ENCODE data around the gene SHLD1.
"Not testable (repeated sequence)": the region's sequence is repeated elsewhere in the genome, so short reads cannot be mapped to it uniquely, and the experiment has no call there.

Gene SHLD1

GRCh38 chr20:5737619-5737953, 12.6 kb upstream of the SHLD1 start:
- peak in 1 of 2 donors; percentile 4 for ATAC-seq

- no peak for ATAC-seq
Measured at GRCh38 chr20:5737966-5738365, 12.2 kb upstream of the SHLD1 start.

- ATAC-seq = not testable (repeated sequence)
Measured at GRCh38 chr20:5740643-5741042, 9.6 kb upstream of the SHLD1 start.

- no peak for ATAC-seq
Measured at GRCh38 chr20:5741089-5741488, 9.1 kb upstream of the SHLD1 start.

- ATAC-seq = no peak
Measured at GRCh38 chr20:5742041-5742440, 8.2 kb upstream of the SHLD1 start.

DNA sequence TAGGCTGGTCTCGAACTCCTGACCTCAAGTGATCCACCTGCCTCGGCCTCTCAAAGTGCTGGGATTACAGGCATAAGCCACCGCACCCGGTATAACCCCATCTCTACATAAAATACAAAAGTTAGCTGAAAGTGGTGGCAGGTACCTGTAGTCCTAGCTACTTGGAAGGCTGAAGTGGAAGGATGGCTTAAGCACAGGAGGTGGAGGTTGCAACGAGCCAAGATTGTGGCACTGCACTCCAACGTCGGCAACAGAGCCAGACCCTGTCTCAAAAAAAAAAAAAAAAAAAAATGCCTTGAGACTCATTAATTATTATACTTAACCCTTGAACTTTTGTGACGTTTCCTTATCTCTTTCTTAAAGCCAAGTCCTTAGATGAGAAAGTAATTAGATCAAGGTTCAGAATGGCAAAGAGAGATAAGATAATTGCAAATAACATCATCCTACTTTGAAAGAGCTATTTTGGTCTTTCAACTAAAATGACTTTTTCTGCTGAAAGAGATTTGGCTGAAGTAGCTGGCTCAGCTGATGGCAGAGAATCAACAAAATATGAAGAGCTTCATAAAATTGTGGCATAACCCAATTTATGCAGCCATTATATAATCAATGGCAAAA, 4.7 kb upstream of the SHLD1 start:
- ATAC-seq = no peak

DNA sequence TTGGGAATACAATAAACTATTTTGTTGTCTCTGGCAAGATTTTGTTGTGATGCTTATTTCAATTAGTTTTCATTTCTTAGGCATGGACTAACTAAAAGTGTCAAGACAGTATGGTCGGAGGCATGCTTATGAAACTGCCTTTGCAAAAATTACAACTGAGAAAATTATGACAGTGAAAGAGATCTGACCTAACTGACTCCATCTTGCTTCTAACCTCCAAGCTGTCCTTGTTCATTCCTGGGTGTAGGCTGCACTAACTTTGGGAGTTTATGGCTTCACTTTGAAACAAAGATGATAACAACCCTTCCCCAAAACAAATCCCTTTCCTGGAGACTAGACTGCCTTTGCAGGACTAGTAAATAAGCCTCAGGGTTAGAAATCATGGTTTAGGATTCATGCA, 4.1 kb upstream of the SHLD1 start:
- ATAC-seq = no peak

- no peak for ATAC-seq
Measured at GRCh38 chr20:5748246-5748645, 2.0 kb upstream of the SHLD1 start.

- not testable (repeated sequence) for ATAC-seq
Measured at GRCh38 chr20:5749512-5749951, 669 bp upstream of the SHLD1 start.

DNA sequence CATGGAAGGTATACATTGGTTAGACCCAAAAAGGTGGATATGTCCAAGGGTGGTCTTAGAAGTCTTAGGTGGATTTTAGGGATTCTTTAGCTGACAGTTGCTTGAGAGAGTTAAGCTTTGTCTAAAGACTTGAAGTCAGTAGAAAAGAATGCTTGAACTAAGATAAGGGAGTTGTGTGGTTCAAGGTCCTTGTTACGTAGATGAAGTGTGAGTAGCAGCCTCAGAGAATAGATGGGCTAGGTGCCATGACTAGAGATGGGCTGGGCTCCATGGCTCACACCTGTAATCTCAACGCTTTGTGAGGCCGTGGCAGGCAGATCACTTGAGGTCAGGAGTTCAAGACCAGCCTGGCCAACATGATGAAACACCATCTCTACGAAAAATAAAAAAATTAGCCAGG, 1.7 kb downstream of the SHLD1 start:
- ATAC-seq = no peak

- no peak for ATAC-seq
Measured at GRCh38 chr20:5753814-5754213, 3.6 kb downstream of the SHLD1 start.

GRCh38 chr20:5757949-5758348, 7.7 kb downstream of the SHLD1 start:
- ATAC-seq = no peak

- ATAC-seq = no peak
Measured at GRCh38 chr20:5766085-5766764, 16.0 kb downstream of the SHLD1 start.

GRCh38 chr20:5767493-5768098, 17.4 kb downstream of the SHLD1 start:
- no peak for ATAC-seq

GRCh38 chr20:5770231-5770986, 20.2 kb downstream of the SHLD1 start:
- no peak for ATAC-seq

GRCh38 chr20:5770987-5771318, 20.8 kb downstream of the SHLD1 start:
- no peak for ATAC-seq

DNA sequence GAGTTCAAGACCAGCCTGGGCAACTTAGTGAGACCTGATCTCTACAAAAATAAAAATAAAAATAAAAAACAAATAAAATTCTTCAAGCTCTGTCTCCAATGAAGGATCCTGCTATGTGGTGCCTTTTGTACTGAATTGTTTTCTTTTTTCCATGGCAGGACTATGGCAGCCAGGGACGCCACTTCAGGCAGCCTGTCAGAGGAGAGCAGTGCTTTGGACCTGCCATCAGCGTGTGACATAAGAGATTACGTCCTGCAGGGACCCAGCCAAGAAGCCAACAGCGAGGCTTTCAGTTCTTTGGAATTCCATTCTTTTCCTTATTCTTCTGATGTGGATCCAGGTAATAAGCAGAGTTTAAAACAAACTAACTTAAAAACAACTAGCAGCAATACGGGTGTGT, 22.5 kb downstream of the SHLD1 start:
- ATAC-seq = no peak

GRCh38 chr20:5773589-5773988, 23.4 kb downstream of the SHLD1 start:
- ATAC-seq = no peak

DNA sequence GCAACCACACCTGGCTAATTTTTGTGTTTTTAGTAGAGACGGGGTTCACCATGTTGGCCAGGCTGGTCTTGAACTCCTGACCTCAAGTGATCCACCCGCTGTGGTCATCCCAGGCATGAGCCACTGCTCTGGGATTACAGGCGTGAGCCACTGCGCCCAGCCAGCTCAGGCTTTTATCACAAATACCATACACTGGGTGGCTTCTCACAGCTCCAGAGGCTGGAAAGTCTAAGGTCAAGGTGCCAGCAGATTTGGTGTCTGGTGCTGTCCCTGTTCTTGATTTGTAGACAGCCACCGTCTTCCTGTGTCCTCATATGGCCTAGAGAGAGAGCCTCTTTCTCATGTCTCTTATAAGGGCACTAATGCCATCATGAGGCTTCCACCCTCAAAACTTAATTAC, 25.9 kb downstream of the SHLD1 start:
- no peak for ATAC-seq

GRCh38 chr20:5779071-5779900, 29.1 kb downstream of the SHLD1 start:
- ATAC-seq = no peak

DNA sequence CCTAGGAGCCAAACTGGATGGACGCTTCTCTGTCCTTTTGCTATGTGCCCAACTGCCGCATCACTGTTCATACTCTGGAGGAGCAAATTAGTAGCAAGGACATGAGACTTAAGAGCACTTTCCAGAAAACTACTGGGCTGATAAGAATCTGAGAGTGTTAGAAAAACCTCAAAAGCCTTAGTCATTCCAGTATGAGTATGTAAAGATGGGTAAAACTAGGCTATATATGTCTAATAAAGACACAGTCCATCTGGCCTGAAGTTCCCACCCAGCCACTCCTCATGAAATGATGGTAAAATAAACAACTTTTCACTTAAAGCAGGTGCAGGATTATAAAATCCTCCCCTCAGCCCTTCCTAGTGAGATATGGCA, 30.6 kb downstream of the SHLD1 start:
- peak in 1 of 2 donors; percentile 68 for ATAC-seq

- not testable (repeated sequence) for ATAC-seq
Measured at GRCh38 chr20:5781367-5781766, 31.2 kb downstream of the SHLD1 start.
